OCI-LY1 (cell line): ENCODE measurements around the gene GALNT13.

Source experiments
- CTCF ChIP-seq: fragments of 200-600 bp; sonication (generic), shearing (Covaris generic); IDR thresholded peaks from 2 replicates; pipeline ENCODE4 v1.5.1; 2017; ENCODE audit warnings: mild to moderate bottlenecking, antibody characterized with exemption, low read length, moderate library complexity, mixed read lengths
- EZH2 ChIP-seq: fragments of 200-600 bp; sonication (generic), shearing (Covaris generic); IDR thresholded peaks from 2 replicates; pipeline ENCODE4 v1.8.0; 2017; ENCODE audit warnings: borderline replicate concordance, mixed run types, mild to moderate bottlenecking, antibody characterized with exemption, low read length, moderate library complexity, mixed read lengths

- TF ChIP-seq CTCF (no peak), EZH2 (no peak)
Observed at GRCh38 chr2:154194909-154195643, 323.4 kb downstream of the GALNT13 start.
